HCT116 (cell line): ENCODE results near the gene ARID5A. TPM values are rescaled to one million over a fixed set of nuclear protein-coding genes. Genes with fewer than 3 reads are reported as not detected.

Experiments
- ATAC-seq: fragments of 200-7000 bp; cut with Tn5 transposase; 2 replicates; pipeline ENCODE4 v1.9.1; 2020; ENCODE audit warnings: mild to moderate bottlenecking, moderate library complexity
- BruUV-seq: library from RNA; stranded (reverse); fragments of 400-500 nt; replicated peaks from 2 replicates; lab custom pipeline; 2021; lab: Mats Ljungman, UMichigan
- CTCF ChIA-PET: fragments of 300-600 bp; sonication (Branson Sonifier 250); formaldehyde crosslinking; loops from one replicate; lab custom pipeline; 2021; ENCODE audit warnings: antibody characterized with exemption; lab: Charles Lee
- POLR2A ChIA-PET: fragments of 300-600, 350-600 bp; sonication (Branson Sonifier 250); formaldehyde crosslinking; loops from one replicate; lab custom pipeline; 2021; ENCODE audit warnings: antibody characterized with exemption; lab: Charles Lee
- RAD21 ChIA-PET, 2 experiments: fragments of 300-600 bp; sonication (Branson Sonifier 250); formaldehyde crosslinking; loops; one replicate each; lab custom pipeline; 2023; ENCODE audit warnings: low total read pairs in 2 of 2; ENCODE audit not compliant: uncharacterized antibody in 2 of 2, unreplicated experiment in 2 of 2, low non-redundant PET in 1 of 2; lab: Charles Lee
- DNase-seq: peaks from one replicate; pipeline ENCODE4 v3.0.0-alpha.2; 2010; ENCODE audit warnings: low read depth, low spot score
- H2AFZ ChIP-seq: fragments of 200-600 bp; shearing (Covaris generic), sonication (generic); 2 replicates; pipeline ENCODE4 v1.6.1; 2017; ENCODE audit warnings: low read depth, mixed run types, mixed read lengths, antibody characterized with exemption, low read length; ENCODE audit not compliant: poor library complexity, severe bottlenecking
- H3K27ac ChIP-seq: 2 replicates; pipeline ENCODE4 v1.5.1; 2012; ENCODE audit warnings: low read depth, low read length
- H3K27me3 ChIP-seq: fragments of 200-600 bp; sonication (generic); 2 replicates; pipeline ENCODE4 v1.6.1; 2016; ENCODE audit warnings: mixed run types, low read length, mixed read lengths; ENCODE audit not compliant: insufficient read depth
- H3K36me3 ChIP-seq, 2 experiments: fragments of 200-500 bp in 1 of 2; fragments of 200-600 bp in 1 of 2; sonication (Bioruptor generic) in 1 of 2; sonication (generic) in 1 of 2; 2 replicates each; pipeline versions ENCODE4 v1.5.1 to v1.6.1; 2014 to 2016; ENCODE audit warnings: low read length in 2 of 2, inconsistent platforms in 1 of 2, mixed read lengths in 1 of 2, mixed run types in 1 of 2; ENCODE audit not compliant: insufficient read depth in 2 of 2, control insufficient read depth in 1 of 2
- H3K4me1 ChIP-seq, 2 experiments: fragments of 200-600 bp in 1 of 2; sonication (generic) in 1 of 2; 2 replicates each; pipeline versions ENCODE4 v1.5.1 to v1.6.1; 2012 to 2017; ENCODE audit warnings: low read length in 2 of 2, inconsistent platforms in 1 of 2, mild to moderate bottlenecking in 1 of 2, mixed read lengths in 1 of 2, mixed run types in 1 of 2, moderate library complexity in 1 of 2; ENCODE audit not compliant: insufficient read depth in 2 of 2, control insufficient read depth in 1 of 2
- H3K4me2 ChIP-seq: fragments of 200-600 bp; sonication (generic); 2 replicates; pipeline ENCODE4 v1.6.1; 2017; ENCODE audit warnings: mixed run types, low read length, mixed read lengths
- H3K4me3 ChIP-seq, 2 experiments: fragments of 200-600 bp in 1 of 2; sonication (generic) in 1 of 2; replicated peaks in 1 of 2; 2 replicates each; pipeline ENCODE4 v1.5.1; 2011 to 2016; ENCODE audit warnings: low read length in 2 of 2, control low read depth in 1 of 2, low read depth in 1 of 2, mild to moderate bottlenecking in 1 of 2, mixed read lengths in 1 of 2, mixed run types in 1 of 2
- H3K79me2 ChIP-seq: fragments of 200-600 bp; sonication (generic); 2 replicates; pipeline ENCODE4 v1.6.1; 2017; ENCODE audit warnings: mild to moderate bottlenecking, mixed run types, low read length, moderate library complexity, mixed read lengths; ENCODE audit not compliant: insufficient read depth
- H3K9ac ChIP-seq: fragments of 200-600 bp; sonication (generic); 2 replicates; pipeline ENCODE4 v1.6.1; 2016; ENCODE audit warnings: low read length, mixed read lengths
- H3K9me2 ChIP-seq: fragments of 200-600 bp; sonication (generic), shearing (Covaris generic); 2 replicates; pipeline ENCODE4 v1.6.1; 2017; ENCODE audit warnings: mixed run types, mild to moderate bottlenecking, moderate library complexity; ENCODE audit not compliant: insufficient read depth
- H3K9me3 ChIP-seq, 2 experiments: fragments of 200-500 bp in 1 of 2; fragments of 200-600 bp in 1 of 2; sonication (Bioruptor generic) in 1 of 2; sonication (generic) in 1 of 2; 2 replicates each; pipeline ENCODE4 v1.6.1; 2014 to 2017; ENCODE audit warnings: low read length in 2 of 2, mixed read lengths in 2 of 2, inconsistent platforms in 1 of 2, low read depth in 1 of 2, mild to moderate bottlenecking in 1 of 2, mixed run types in 1 of 2, moderate library complexity in 1 of 2; ENCODE audit not compliant: control insufficient read depth in 1 of 2, insufficient read depth in 1 of 2
- H4K20me1 ChIP-seq: fragments of 200-600 bp; sonication (generic), shearing (Covaris generic); 2 replicates; pipeline ENCODE4 v1.6.1; 2017; ENCODE audit warnings: mixed run types, mild to moderate bottlenecking, moderate library complexity; ENCODE audit not compliant: insufficient read depth
- CBX3 ChIP-seq: IDR thresholded peaks from 2 replicates; pipeline ENCODE4 v1.6.1; 2012; ENCODE audit warnings: low read depth
- EGR1 ChIP-seq: IDR thresholded peaks from 2 replicates; pipeline ENCODE4 v1.6.1; 2012; ENCODE audit warnings: low read depth
- ELF1 ChIP-seq: IDR thresholded peaks from 2 replicates; pipeline ENCODE4 v1.6.1; 2012; ENCODE audit warnings: low read depth, borderline replicate concordance
- EZH2 ChIP-seq: fragments of 200-600 bp; sonication (generic); IDR thresholded peaks from 2 replicates; pipeline ENCODE4 v1.6.1; 2017; ENCODE audit warnings: antibody characterized with exemption, mixed run types
- EZH2phosphoT487 ChIP-seq: fragments of 200-600 bp; IDR thresholded peaks from 2 replicates; pipeline ENCODE4 v1.6.1; 2018; ENCODE audit warnings: antibody characterized with exemption, borderline replicate concordance
- JUND ChIP-seq: IDR thresholded peaks from 2 replicates; pipeline ENCODE4 v1.6.1; 2012
- POLR2A ChIP-seq: IDR thresholded peaks from 2 replicates; pipeline ENCODE4 v1.7.0; 2011; ENCODE audit warnings: borderline replicate concordance; ENCODE audit not compliant: insufficient read depth, insufficient read length; ENCODE audit errors: extremely low read depth
- POLR2AphosphoS5 ChIP-seq: IDR thresholded peaks from 2 replicates; pipeline ENCODE4 v1.6.1; 2011; ENCODE audit warnings: mild to moderate bottlenecking, low read depth, low read length, moderate library complexity
- RAD21 ChIP-seq: IDR thresholded peaks from 2 replicates; pipeline ENCODE4 v1.6.1; 2012; ENCODE audit warnings: low read depth, mild to moderate bottlenecking
- SP1 ChIP-seq: IDR thresholded peaks from 2 replicates; pipeline ENCODE4 v1.6.1; 2012; ENCODE audit warnings: low read depth
- SRF ChIP-seq: IDR thresholded peaks from 2 replicates; pipeline ENCODE4 v1.6.1; 2012; ENCODE audit warnings: low read depth
- YY1 ChIP-seq: IDR thresholded peaks from 2 replicates; pipeline ENCODE4 v1.6.1; 2011; ENCODE audit warnings: low read length, low read depth, moderate library complexity, mild to moderate bottlenecking; ENCODE audit not compliant: insufficient replicate concordance; ENCODE audit errors: extremely low read depth
- ZFX ChIP-seq: fragments of 450-650 bp; IDR thresholded peaks from 2 replicates; pipeline ENCODE4 v1.6.1; 2017
- ZNF274 ChIP-seq: fragments of 200-500 bp; sonication (Bioruptor generic); IDR thresholded peaks from 2 replicates; pipeline ENCODE4 v1.6.1; 2014; ENCODE audit warnings: mild to moderate bottlenecking, low read depth, low read length, inconsistent platforms
- intact Hi-C: fragments of 100-400 bp; cut with micrococcal nuclease; formaldehyde crosslinking; loops from 2 replicates; pipeline ENCODE4 v1.10.0; 2022
- total RNA-seq: library from RNA; stranded (reverse); gene quantifications from one replicate; pipeline ENCODE4 v1.2.1, GENCODE V29; 2021; ENCODE audit not compliant: unreplicated experiment
- TF ChIP-seq, protein P1 (sequence below): IDR thresholded peaks from 2 replicates; pipeline ENCODE4 v1.6.1; 2012
- TF ChIP-seq, protein P2 (sequence below): IDR thresholded peaks from 2 replicates; pipeline ENCODE4 v1.6.1; 2012
- TF ChIP-seq, protein P3 (sequence below): IDR thresholded peaks from 2 replicates; pipeline ENCODE4 v1.6.1; 2011; ENCODE audit warnings: mild to moderate bottlenecking, low read length, moderate library complexity; ENCODE audit not compliant: insufficient replicate concordance; ENCODE audit errors: extremely low read depth
- TF ChIP-seq, protein P4 (sequence below): IDR thresholded peaks from 2 replicates; pipeline ENCODE4 v1.6.1; 2012; ENCODE audit warnings: low read depth

ARID5A gene
- total RNA-seq, 1 experiment from 2014 or later, result 8.2 TPM

DNA sequence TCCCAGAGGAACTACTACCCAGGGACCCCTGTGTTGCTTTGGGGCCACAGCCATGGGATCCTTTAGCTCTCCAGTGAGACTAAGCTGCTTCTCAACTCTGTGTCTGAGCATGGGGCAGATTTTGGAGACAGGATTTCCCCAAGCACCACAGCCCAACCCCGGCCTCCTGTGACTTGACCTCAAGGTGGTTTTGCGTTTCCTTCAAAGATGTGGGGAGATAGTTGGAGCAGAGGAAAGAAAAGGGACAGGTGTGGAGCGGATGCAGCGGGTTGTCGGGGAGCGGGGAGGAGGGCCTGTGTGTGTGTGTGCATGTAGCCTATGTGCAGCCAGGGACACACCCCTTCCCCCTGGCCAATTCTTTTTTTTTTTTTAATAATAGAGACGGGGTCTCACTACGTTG lies 10.2 kb downstream of the ARID5A start:
- H3K9me2 ChIP-seq, result no peaks in the 10 kb centered on the region
- RAD21 ChIA-PET, result no interaction called here
- H3K27me3 ChIP-seq, result no peaks in the 10 kb centered on the region
- intact Hi-C loops, result no loop called here
- H3K4me1 ChIP-seq, result peaks cover 9 to 25% of the 10 kb centered on the region in 2 experiments; a peak in 3 of 4 replicates
- CTCF ChIA-PET, result no interaction called here
- no peak overlapping the region for H3K4me3 ChIP-seq
- no peaks in the 10 kb centered on the region for H4K20me1 ChIP-seq
- H3K9me3 ChIP-seq, result no peaks in the 10 kb centered on the region
- no peaks in the 10 kb centered on the region for H3K36me3 ChIP-seq
- no peak for TF ChIP-seq RAD21
- no peak for TF ChIP-seq JUND
- TF ChIP-seq, protein P1, sequence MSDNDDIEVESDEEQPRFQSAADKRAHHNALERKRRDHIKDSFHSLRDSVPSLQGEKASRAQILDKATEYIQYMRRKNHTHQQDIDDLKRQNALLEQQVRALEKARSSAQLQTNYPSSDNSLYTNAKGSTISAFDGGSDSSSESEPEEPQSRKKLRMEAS, result no peak
- TF ChIP-seq, protein P2, sequence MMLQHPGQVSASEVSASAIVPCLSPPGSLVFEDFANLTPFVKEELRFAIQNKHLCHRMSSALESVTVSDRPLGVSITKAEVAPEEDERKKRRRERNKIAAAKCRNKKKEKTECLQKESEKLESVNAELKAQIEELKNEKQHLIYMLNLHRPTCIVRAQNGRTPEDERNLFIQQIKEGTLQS, result no peak
- TF ChIP-seq ELF1, result no peak
- TF ChIP-seq ZNF274, result no peak
- TF ChIP-seq, protein P3, sequence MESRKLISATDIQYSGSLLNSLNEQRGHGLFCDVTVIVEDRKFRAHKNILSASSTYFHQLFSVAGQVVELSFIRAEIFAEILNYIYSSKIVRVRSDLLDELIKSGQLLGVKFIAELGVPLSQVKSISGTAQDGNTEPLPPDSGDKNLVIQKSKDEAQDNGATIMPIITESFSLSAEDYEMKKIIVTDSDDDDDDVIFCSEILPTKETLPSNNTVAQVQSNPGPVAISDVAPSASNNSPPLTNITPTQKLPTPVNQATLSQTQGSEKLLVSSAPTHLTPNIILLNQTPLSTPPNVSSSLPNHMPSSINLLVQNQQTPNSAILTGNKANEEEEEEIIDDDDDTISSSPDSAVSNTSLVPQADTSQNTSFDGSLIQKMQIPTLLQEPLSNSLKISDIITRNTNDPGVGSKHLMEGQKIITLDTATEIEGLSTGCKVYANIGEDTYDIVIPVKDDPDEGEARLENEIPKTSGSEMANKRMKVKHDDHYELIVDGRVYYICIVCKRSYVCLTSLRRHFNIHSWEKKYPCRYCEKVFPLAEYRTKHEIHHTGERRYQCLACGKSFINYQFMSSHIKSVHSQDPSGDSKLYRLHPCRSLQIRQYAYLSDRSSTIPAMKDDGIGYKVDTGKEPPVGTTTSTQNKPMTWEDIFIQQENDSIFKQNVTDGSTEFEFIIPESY, result no peak
- no peak for TF ChIP-seq EZH2phosphoT487
- TF ChIP-seq, protein P4, sequence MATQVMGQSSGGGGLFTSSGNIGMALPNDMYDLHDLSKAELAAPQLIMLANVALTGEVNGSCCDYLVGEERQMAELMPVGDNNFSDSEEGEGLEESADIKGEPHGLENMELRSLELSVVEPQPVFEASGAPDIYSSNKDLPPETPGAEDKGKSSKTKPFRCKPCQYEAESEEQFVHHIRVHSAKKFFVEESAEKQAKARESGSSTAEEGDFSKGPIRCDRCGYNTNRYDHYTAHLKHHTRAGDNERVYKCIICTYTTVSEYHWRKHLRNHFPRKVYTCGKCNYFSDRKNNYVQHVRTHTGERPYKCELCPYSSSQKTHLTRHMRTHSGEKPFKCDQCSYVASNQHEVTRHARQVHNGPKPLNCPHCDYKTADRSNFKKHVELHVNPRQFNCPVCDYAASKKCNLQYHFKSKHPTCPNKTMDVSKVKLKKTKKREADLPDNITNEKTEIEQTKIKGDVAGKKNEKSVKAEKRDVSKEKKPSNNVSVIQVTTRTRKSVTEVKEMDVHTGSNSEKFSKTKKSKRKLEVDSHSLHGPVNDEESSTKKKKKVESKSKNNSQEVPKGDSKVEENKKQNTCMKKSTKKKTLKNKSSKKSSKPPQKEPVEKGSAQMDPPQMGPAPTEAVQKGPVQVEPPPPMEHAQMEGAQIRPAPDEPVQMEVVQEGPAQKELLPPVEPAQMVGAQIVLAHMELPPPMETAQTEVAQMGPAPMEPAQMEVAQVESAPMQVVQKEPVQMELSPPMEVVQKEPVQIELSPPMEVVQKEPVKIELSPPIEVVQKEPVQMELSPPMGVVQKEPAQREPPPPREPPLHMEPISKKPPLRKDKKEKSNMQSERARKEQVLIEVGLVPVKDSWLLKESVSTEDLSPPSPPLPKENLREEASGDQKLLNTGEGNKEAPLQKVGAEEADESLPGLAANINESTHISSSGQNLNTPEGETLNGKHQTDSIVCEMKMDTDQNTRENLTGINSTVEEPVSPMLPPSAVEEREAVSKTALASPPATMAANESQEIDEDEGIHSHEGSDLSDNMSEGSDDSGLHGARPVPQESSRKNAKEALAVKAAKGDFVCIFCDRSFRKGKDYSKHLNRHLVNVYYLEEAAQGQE, result no peak
- TF ChIP-seq EZH2, result no peak
- TF ChIP-seq POLR2A, result no peak
- no peak for TF ChIP-seq POLR2AphosphoS5
- no peak for TF ChIP-seq ZFX
- TF ChIP-seq CBX3, result no peak
- no peak for TF ChIP-seq SRF
- no peak for TF ChIP-seq YY1
- TF ChIP-seq SP1, result no peak
- TF ChIP-seq EGR1, result no peak
- H3K9ac ChIP-seq, result no peak overlapping the region
- H3K79me2 ChIP-seq, result no peaks in the 10 kb centered on the region
- no peak for ATAC-seq
- BruUV-seq, result no TSS peak
- H3K27ac ChIP-seq, result no peak overlapping the region
- no peak overlapping the region for H3K4me2 ChIP-seq
- no peak for DNase-seq
- no peak overlapping the region for H2AFZ ChIP-seq
- POLR2A ChIA-PET, result no interaction called here
